GM19438 (cell line): ENCODE data around the gene KLHL6.
A peak's percentile ranks its signal among the peaks of the same experiment; 100 is the strongest.
"Not testable (repeated sequence)": the region's sequence is repeated elsewhere in the genome, so short reads cannot be mapped to it uniquely, and the experiment has no call there.

Experiments
- ATAC-seq: cut with Tn5 transposase; IDR thresholded peaks from one replicate; pipeline ENCODE4 v1.9.1; 2021; ENCODE audit warnings: low read depth; ENCODE audit not compliant: unreplicated experiment

Gene KLHL6

GRCh38 chr3:183555541-183556081 is at the start of gene KLHL6:
TSS of gene KLHL6 (minus strand) at chr3:183555706. CDS start at chr3:183555653, 53 bp downstream.
- ATAC-seq = peak; percentile 91

- ATAC-seq = no peak
Measured at GRCh38 chr3:183597959-183598358, 42.5 kb upstream of the KLHL6 start.

GRCh38 chr3:183594636-183595035 is 39.1 kb upstream of the KLHL6 start:
- ATAC-seq = no peak

GRCh38 chr3:183592821-183593220 is 37.3 kb upstream of the KLHL6 start:
- ATAC-seq = no peak

GRCh38 chr3:183591881-183592521 is 36.5 kb upstream of the KLHL6 start:
- peak; percentile 93 for ATAC-seq

- ATAC-seq = no peak
Measured at GRCh38 chr3:183590442-183590841, 34.9 kb upstream of the KLHL6 start.

- ATAC-seq = no peak
Measured at GRCh38 chr3:183587336-183587735, 31.8 kb upstream of the KLHL6 start.

GRCh38 chr3:183586477-183586876 is 31.0 kb upstream of the KLHL6 start:
- no peak for ATAC-seq

- ATAC-seq = no peak
Measured at GRCh38 chr3:183584914-183585280, 29.4 kb upstream of the KLHL6 start.

GRCh38 chr3:183584246-183584913 is 28.9 kb upstream of the KLHL6 start:
- no peak for ATAC-seq

- ATAC-seq = no peak
Measured at GRCh38 chr3:183583331-183584245, 28.1 kb upstream of the KLHL6 start.

- ATAC-seq = no peak
Measured at GRCh38 chr3:183582161-183582560, 26.7 kb upstream of the KLHL6 start.

- no peak for ATAC-seq
Measured at GRCh38 chr3:183581496-183582155, 26.1 kb upstream of the KLHL6 start.

- ATAC-seq = no peak
Measured at GRCh38 chr3:183579967-183580900, 24.7 kb upstream of the KLHL6 start.

GRCh38 chr3:183578179-183578578 is 22.7 kb upstream of the KLHL6 start:
- no peak for ATAC-seq

- ATAC-seq = no peak
Measured at GRCh38 chr3:183577346-183577745, 21.8 kb upstream of the KLHL6 start.

- no peak for ATAC-seq
Measured at GRCh38 chr3:183576487-183577107, 21.1 kb upstream of the KLHL6 start.

- no peak for ATAC-seq
Measured at GRCh38 chr3:183572935-183573334, 17.4 kb upstream of the KLHL6 start.

GRCh38 chr3:183570191-183570590 is 14.7 kb upstream of the KLHL6 start:
- not testable (repeated sequence) for ATAC-seq
